DOHH2 (cell line): ENCODE results near the gene FRYL.

Source experiments
- H3F3A ChIP-seq: fragments of 200-600 bp; sonication (generic), shearing (Covaris generic); 2 replicates; pipeline ENCODE4 v1.6.0; 2016; ENCODE audit warnings: antibody characterized with exemption, mild to moderate bottlenecking; ENCODE audit not compliant: control insufficient read depth, insufficient read depth
- H3K27ac ChIP-seq: fragments of 200-600 bp; sonication (generic); 2 replicates; pipeline ENCODE4 v1.5.1; 2014; ENCODE audit warnings: low read depth, mild to moderate bottlenecking, low read length, moderate library complexity
- H3K27me3 ChIP-seq: fragments of 200-600 bp; sonication (generic); 2 replicates; pipeline ENCODE4 v1.6.1; 2014; ENCODE audit warnings: mild to moderate bottlenecking, low read length, mixed read lengths; ENCODE audit not compliant: control insufficient read depth
- H3K36me3 ChIP-seq: fragments of 200-600 bp; sonication (generic); 2 replicates; pipeline ENCODE4 v1.6.1; 2014; ENCODE audit warnings: mild to moderate bottlenecking, low read length, moderate library complexity, mixed read lengths; ENCODE audit not compliant: control insufficient read depth
- H3K4me1 ChIP-seq: fragments of 200-600 bp; sonication (generic); 2 replicates; pipeline ENCODE4 v1.6.1; 2014; ENCODE audit warnings: mild to moderate bottlenecking, low read length, mixed read lengths; ENCODE audit not compliant: control insufficient read depth
- H3K4me2 ChIP-seq: fragments of 200-600 bp; sonication (generic); 2 replicates; pipeline ENCODE4 v1.6.0; 2014; ENCODE audit warnings: mild to moderate bottlenecking, low read length, moderate library complexity
- H3K4me3 ChIP-seq: fragments of 200-600 bp; sonication (generic); 2 replicates; pipeline ENCODE4 v1.5.1; 2014; ENCODE audit warnings: mild to moderate bottlenecking, low read length, mixed read lengths
- H3K79me2 ChIP-seq: fragments of 200-600 bp; sonication (generic); 2 replicates; pipeline ENCODE4 v1.6.1; 2014; ENCODE audit warnings: mild to moderate bottlenecking, low read length, mixed read lengths; ENCODE audit not compliant: control insufficient read depth
- H3K9me2 ChIP-seq: fragments of 200-600 bp; sonication (generic); replicated peaks from 2 replicates; pipeline ENCODE4 v1.6.1; 2014; ENCODE audit warnings: mild to moderate bottlenecking, low read length, mixed read lengths; ENCODE audit not compliant: control insufficient read depth
- H3K9me3 ChIP-seq: fragments of 200-600 bp; sonication (generic); 2 replicates; pipeline ENCODE4 v1.6.1; 2014; ENCODE audit warnings: antibody characterized with exemption, low read length, mixed read lengths; ENCODE audit not compliant: control insufficient read depth, insufficient read depth
- H4K20me1 ChIP-seq: fragments of 200-600 bp; sonication (generic); 2 replicates; pipeline ENCODE4 v1.6.0; 2014; ENCODE audit warnings: low read depth, mild to moderate bottlenecking, antibody characterized with exemption, low read length, moderate library complexity; ENCODE audit not compliant: control insufficient read depth, insufficient read depth
- EZH2phosphoT487 ChIP-seq: fragments of 200-600 bp; sonication (generic); IDR thresholded peaks from 2 replicates; pipeline ENCODE4 v1.6.1; 2017; ENCODE audit warnings: borderline replicate concordance, mild to moderate bottlenecking, antibody characterized with exemption, low read length, moderate library complexity, mixed read lengths
- TF ChIP-seq, protein P1 (sequence below): fragments of 200-600 bp; sonication (generic); IDR thresholded peaks from one replicate; pipeline ENCODE4 v1.5.1; 2014; ENCODE audit warnings: antibody characterized with exemption, mild to moderate bottlenecking, low read depth, low read length; ENCODE audit not compliant: poor library complexity, severe bottlenecking

FRYL gene

GRCh38 chr4:48692897-48693296 lies 87.2 kb downstream of the FRYL start:
- Histone ChIP-seq H3K9me3 (no peaks in the 10 kb centered on the region), H3K4me3 (no peak overlapping the region), H3K9me2 (no peaks in the 10 kb centered on the region), H3K79me2 (peaks cover 81% of the 10 kb centered on the region), H3K4me2 (no peak overlapping the region), H4K20me1 (peaks cover 5% of the 10 kb centered on the region; the same call in 1 of the 2 replicates), H3K27me3 (no peaks in the 10 kb centered on the region), H3K36me3 (no peaks in the 10 kb centered on the region), H3K4me1 (peaks cover 4% of the 10 kb centered on the region; the same call in 1 of the 2 replicates), H3K27ac (no peak overlapping the region), H3F3A (no peaks in the 10 kb centered on the region)
- TF ChIP-seq EZH2phosphoT487: no peak
- TF ChIP-seq, protein P1, sequence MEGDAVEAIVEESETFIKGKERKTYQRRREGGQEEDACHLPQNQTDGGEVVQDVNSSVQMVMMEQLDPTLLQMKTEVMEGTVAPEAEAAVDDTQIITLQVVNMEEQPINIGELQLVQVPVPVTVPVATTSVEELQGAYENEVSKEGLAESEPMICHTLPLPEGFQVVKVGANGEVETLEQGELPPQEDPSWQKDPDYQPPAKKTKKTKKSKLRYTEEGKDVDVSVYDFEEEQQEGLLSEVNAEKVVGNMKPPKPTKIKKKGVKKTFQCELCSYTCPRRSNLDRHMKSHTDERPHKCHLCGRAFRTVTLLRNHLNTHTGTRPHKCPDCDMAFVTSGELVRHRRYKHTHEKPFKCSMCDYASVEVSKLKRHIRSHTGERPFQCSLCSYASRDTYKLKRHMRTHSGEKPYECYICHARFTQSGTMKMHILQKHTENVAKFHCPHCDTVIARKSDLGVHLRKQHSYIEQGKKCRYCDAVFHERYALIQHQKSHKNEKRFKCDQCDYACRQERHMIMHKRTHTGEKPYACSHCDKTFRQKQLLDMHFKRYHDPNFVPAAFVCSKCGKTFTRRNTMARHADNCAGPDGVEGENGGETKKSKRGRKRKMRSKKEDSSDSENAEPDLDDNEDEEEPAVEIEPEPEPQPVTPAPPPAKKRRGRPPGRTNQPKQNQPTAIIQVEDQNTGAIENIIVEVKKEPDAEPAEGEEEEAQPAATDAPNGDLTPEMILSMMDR: no peak

GRCh38 chr4:48692044-48692443 lies 88.0 kb downstream of the FRYL start:
- no peaks in the 10 kb centered on the region for H3K36me3 ChIP-seq
- H3K79me2 ChIP-seq: peaks cover 81% of the 10 kb centered on the region
- no peaks in the 10 kb centered on the region for H3K9me2 ChIP-seq
- peaks cover 5% of the 10 kb centered on the region; the same call in 1 of the 2 replicates for H4K20me1 ChIP-seq
- H3K27me3 ChIP-seq: no peaks in the 10 kb centered on the region
- no peaks in the 10 kb centered on the region for H3F3A ChIP-seq
- H3K9me3 ChIP-seq: no peaks in the 10 kb centered on the region
- peaks cover 4% of the 10 kb centered on the region; the same call in 1 of the 2 replicates for H3K4me1 ChIP-seq
- no peak overlapping the region for H3K4me2 ChIP-seq
- no peak overlapping the region for H3K27ac ChIP-seq
- no peak overlapping the region for H3K4me3 ChIP-seq
- TF ChIP-seq, protein P1: no peak
- TF ChIP-seq EZH2phosphoT487: no peak

GRCh38 chr4:48688953-48689352 lies 91.1 kb downstream of the FRYL start:
- no peaks in the 10 kb centered on the region for H3K27me3 ChIP-seq
- no peak overlapping the region for H3K4me3 ChIP-seq
- H3K4me2 ChIP-seq: no peak overlapping the region
- H3K27ac ChIP-seq: no peak overlapping the region
- H3F3A ChIP-seq: no peaks in the 10 kb centered on the region
- H3K4me1 ChIP-seq: peaks cover 8% of the 10 kb centered on the region
- no peaks in the 10 kb centered on the region for H3K9me2 ChIP-seq
- H3K79me2 ChIP-seq: peaks cover 72% of the 10 kb centered on the region
- TF ChIP-seq, protein P1: no peak
- TF ChIP-seq EZH2phosphoT487: no peak
- no peaks in the 10 kb centered on the region for H3K9me3 ChIP-seq
- H3K36me3 ChIP-seq: 0 out of 2 replicates have a peak, but pooled peaks cover 1% of the 10 kb centered on the region
- peaks cover 5% of the 10 kb centered on the region; the same call in 1 of the 2 replicates for H4K20me1 ChIP-seq
